VCaP (cell line): ENCODE measurements around the gene IPMK.

Source experiments
- H3K27ac ChIP-seq: fragments of 450-650 bp; 2 replicates; pipeline ENCODE4 v1.5.1; 2017
- TF ChIP-seq, protein P1 (sequence below): fragments of 450-650 bp; conservative IDR thresholded peaks from 2 replicates; pipeline ENCODE4 v1.5.1; 2017; ENCODE audit warnings: mild to moderate bottlenecking, moderate library complexity

IPMK gene

GRCh38 chr10:58267713-58268453 is at the start of gene IPMK:
TSS of gene IPMK (minus strand) at chr10:58267894. CDS start at chr10:58267611, 283 bp downstream.
- peak within 1 kb of the TSS; percentile 91 for H3K27ac ChIP-seq
- TF ChIP-seq, protein P1, sequence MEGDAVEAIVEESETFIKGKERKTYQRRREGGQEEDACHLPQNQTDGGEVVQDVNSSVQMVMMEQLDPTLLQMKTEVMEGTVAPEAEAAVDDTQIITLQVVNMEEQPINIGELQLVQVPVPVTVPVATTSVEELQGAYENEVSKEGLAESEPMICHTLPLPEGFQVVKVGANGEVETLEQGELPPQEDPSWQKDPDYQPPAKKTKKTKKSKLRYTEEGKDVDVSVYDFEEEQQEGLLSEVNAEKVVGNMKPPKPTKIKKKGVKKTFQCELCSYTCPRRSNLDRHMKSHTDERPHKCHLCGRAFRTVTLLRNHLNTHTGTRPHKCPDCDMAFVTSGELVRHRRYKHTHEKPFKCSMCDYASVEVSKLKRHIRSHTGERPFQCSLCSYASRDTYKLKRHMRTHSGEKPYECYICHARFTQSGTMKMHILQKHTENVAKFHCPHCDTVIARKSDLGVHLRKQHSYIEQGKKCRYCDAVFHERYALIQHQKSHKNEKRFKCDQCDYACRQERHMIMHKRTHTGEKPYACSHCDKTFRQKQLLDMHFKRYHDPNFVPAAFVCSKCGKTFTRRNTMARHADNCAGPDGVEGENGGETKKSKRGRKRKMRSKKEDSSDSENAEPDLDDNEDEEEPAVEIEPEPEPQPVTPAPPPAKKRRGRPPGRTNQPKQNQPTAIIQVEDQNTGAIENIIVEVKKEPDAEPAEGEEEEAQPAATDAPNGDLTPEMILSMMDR = no peak

- TF ChIP-seq, protein P1 = no peak
- H3K27ac ChIP-seq = no peak overlapping the region
These were observed 49.2 kb upstream of the IPMK start for GRCh38 chr10:58316874-58317273.

GRCh38 chr10:58311026-58311425 is 43.3 kb upstream of the IPMK start:
- TF ChIP-seq, protein P1 = no peak
- H3K27ac ChIP-seq = no peak overlapping the region

DNA sequence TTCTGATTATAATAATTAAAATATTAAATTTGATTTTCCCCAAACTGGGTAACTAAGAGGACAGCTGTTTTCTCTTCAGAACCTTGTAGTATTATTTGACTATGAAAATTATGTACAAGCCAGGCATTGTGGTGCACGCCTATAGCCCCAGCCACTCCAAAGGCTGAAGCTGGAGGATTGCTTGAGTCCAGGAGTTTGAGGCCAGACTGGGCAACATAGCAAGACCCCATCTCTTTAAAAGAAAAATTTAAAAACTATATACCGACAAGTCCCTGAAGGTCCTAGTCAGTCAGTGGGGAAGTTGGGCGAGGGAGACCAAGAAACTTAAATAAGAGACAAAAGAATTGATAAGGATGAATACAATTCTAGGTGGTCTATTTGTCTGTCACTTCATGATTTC is 40.0 kb upstream of the IPMK start:
- TF ChIP-seq, protein P1 = no peak
- no peak overlapping the region for H3K27ac ChIP-seq

- H3K27ac ChIP-seq = no peak overlapping the region
- TF ChIP-seq, protein P1 = no peak
These were observed 38.1 kb upstream of the IPMK start for GRCh38 chr10:58305821-58306220.

DNA sequence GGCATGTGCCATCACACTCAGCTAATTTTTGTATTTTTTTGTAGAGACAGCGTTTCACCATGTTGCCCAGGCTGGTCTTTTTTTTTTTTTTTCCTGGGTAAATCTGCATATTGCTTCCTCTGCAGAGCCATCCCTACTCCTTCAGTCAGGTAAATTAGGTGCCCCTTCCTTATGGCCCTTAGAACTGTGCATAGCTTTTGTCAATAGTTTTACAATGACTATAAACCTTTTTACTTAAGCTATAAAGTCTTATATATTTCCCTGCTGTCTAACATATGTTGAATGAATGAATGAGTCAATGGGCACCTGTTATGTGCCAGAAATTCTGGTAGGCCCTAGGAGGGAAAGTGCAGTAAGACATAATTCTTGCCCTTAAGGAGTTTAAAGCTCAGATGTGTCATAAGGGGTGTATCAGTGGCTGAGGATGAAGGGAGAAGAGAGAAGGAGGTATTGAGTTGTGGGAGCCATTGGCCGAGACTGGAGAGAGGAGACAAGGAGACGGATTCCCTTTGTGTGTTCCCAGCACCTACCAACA is 36.5 kb upstream of the IPMK start:
- TF ChIP-seq, protein P1 = no peak
- no peak overlapping the region for H3K27ac ChIP-seq

- no peak overlapping the region for H3K27ac ChIP-seq
- TF ChIP-seq, protein P1 = no peak
These were observed 34.6 kb upstream of the IPMK start for GRCh38 chr10:58302254-58302653.
